Cardiac fibroblast (primary cell): ENCODE results near the gene NANOS2.

Experiments used
- DNase-seq, 2 donors: peaks; one replicate each; pipeline versions ENCODE4 v3.0.0 to v3.0.0-alpha.2; 2010; ENCODE audit warnings: low read depth in 2 of 2
- H3K4me3 ChIP-seq, 2 donors: replicated peaks in 1 of 2; 1 replicate in 1 of 2; 2 replicates in 1 of 2; pipeline ENCODE4 v1.5.1; 2011; ENCODE audit warnings: low read depth in 2 of 2, low read length in 2 of 2, mild to moderate bottlenecking in 2 of 2, moderate library complexity in 1 of 2
- CTCF ChIP-seq: IDR thresholded peaks from one replicate; pipeline ENCODE4 v1.5.1; 2011; ENCODE audit warnings: low read depth, mild to moderate bottlenecking, low read length, inconsistent platforms

Gene NANOS2

GRCh38 chr19:45865269-45865948, 49.2 kb downstream of the NANOS2 start:
- no peak overlapping the region for H3K4me3 ChIP-seq
- no peak for DNase-seq
- no peak for TF ChIP-seq CTCF

DNA sequence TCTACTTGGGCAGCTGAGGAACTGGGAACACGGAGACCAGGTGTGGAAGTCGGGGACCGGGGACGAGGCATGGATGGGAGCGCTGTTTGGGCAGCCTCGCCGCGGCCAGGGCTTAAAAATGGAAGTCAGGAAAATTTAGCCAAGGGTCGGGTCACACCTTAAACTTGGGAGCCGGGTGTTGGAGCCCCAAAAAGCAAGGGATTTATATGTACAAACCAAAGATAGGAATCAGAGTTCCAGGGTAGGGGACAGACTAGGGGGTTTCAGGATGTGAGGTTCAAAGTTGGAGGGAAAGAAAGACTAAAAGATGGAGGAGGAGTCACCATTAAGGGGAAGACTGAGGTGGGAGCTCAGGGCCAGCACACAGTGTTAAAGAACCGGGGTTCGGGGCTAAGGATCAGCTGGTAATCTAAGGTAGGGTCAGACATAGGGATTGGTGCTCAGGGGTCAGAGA, 49.9 kb downstream of the NANOS2 start:
- no peak overlapping the region for H3K4me3 ChIP-seq
- no peak for DNase-seq
- TF ChIP-seq CTCF: no peak

- peak; percentile 36 to 37 for DNase-seq
- peak within 1 kb of the TSS; percentile 29 to 100 for H3K4me3 ChIP-seq
- TF ChIP-seq CTCF: peak; percentile 21
Measured at GRCh38 chr19:45863840-45864628, 50.5 kb downstream of the NANOS2 start, which contains the start of gene FOXA3. Gene FOXA3 (plus strand): TSS chr19:45864326. CDS start chr19:45864457, 131 bp downstream.

- H3K4me3 ChIP-seq: peak overlapping the region; percentile 29 to 100
- no peak for TF ChIP-seq CTCF
- DNase-seq: no peak
Measured at GRCh38 chr19:45863335-45863839, 51.2 kb downstream of the NANOS2 start.
